ENCODE measurements around the gene HSD3B7. TPM values are rescaled to one million over a fixed set of nuclear protein-coding genes. Genes with fewer than 3 reads are reported as not detected.

The HSD3B7 gene
- total and polyA plus RNA-seq, 2 of the 8 experiments (the other 6 are each of a cell fraction or from before 2014, with no cell fraction given): 2.9 to 6.6 TPM

DNA sequence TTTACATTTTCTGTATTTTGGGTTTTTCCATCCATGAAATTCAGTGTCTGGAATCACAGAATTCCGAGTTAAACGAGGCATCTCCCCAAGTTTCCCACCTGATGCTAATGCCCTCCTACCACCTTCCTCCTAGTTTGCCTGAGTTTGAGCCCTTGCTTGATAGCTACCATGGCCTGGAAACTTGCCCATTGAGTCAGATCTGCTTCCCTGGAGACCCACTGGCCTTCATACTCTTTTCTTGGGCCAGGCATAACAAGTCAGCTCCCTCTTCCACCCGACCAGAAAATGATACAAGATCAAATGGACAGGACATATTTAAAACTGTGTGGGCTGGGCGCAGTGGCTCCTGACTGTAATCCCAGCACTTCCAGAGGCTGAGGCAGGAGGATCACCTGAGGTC lies 17.2 kb upstream of the HSD3B7 start:
- Histone ChIP-seq H3K4me1 (replicated peaks in 1 of 4; ENCODE audit: control insufficient read depth in 3 of 4, insufficient read depth in 4 of 4, low read length in 3 of 4) (no peaks in the 10 kb centered on the region), H2BK5ac (ENCODE audit: low read depth, low read length) (no peak overlapping the region)
- CTCF ChIA-PET (ENCODE audit: partially characterized antibody): interaction anchor here (1.0 to 2.9 kb wide), 4 partner anchors 9 to 75 kb away, joined by 4 to 17 read pairs (median 6); no protein-coding TSS in a partner anchor

More for the DNA sequence above, 17.2 kb upstream of the HSD3B7 start:
- H3K14ac ChIP-seq (ENCODE audit: insufficient read length): no peak overlapping the region
- H2BK120ac ChIP-seq (replicated peaks; ENCODE audit: low read depth, low read length): no peak overlapping the region
- no peak overlapping the region for H4K8ac ChIP-seq (ENCODE audit: extremely low read depth, insufficient read depth, low read length)
- no peak overlapping the region for H4K91ac ChIP-seq (replicated peaks; ENCODE audit: insufficient read length, low read length)
- no peaks in the 10 kb centered on the region for H3K27me3 ChIP-seq (replicated peaks in 1 of 4; ENCODE audit: control insufficient read depth in 3 of 4, extremely low read depth in 1 of 4, insufficient read depth in 3 of 4, low read length in 3 of 4)
- no peak overlapping the region for H4K5ac ChIP-seq (ENCODE audit: insufficient read length, low read depth, low read length)
- no peak overlapping the region for H2BK15ac ChIP-seq (ENCODE audit: low read length)
- H3K4me2 ChIP-seq (ENCODE audit: insufficient read depth in 1 of 2, low read depth in 2 of 2, low read length in 2 of 2): no peak overlapping the region
- no peak overlapping the region for H3K27ac ChIP-seq (ENCODE audit: low read depth, low read length)
- H3K4ac ChIP-seq (replicated peaks; ENCODE audit: insufficient read length, low read depth, low read length): no peak overlapping the region
- no peaks in the 10 kb centered on the region; a peak in 1 of 4 replicates for H3K9me3 ChIP-seq (ENCODE audit: insufficient read depth in 2 of 2, low read depth in 1 of 2, low read length in 1 of 2)
- no peak overlapping the region for H3K18ac ChIP-seq (ENCODE audit: extremely low read depth, low read length)
- POLR2A ChIA-PET (ENCODE audit: partially characterized antibody): interaction anchor here (1.1 to 6.4 kb wide), 6 partner anchors 8 to 91 kb away, joined by 3 to 45 read pairs (median 9); partner anchors contain the start of genes HSD3B7 and SETD1A
- no peaks in the 10 kb centered on the region for H3K23me2 ChIP-seq (ENCODE audit: low read depth, low read length)
- no peak overlapping the region for H3K56ac ChIP-seq (replicated peaks; ENCODE audit: insufficient read length, low read depth, low read length)
- no peak for FAIRE-seq
- H3K79me2 ChIP-seq (ENCODE audit: control insufficient read depth in 1 of 2, insufficient read depth in 2 of 2, low read length in 2 of 2): no peaks in the 10 kb centered on the region
- no peak overlapping the region for H3K4me3 ChIP-seq (ENCODE audit: extremely low read depth in 1 of 4, insufficient read depth in 2 of 4, low read depth in 3 of 4, low read length in 4 of 4)
- no peak for DNase-seq (ENCODE audit: low read depth in 1 of 2, low spot score in 2 of 2)
- H3K36me3 ChIP-seq (ENCODE audit: control insufficient read depth in 2 of 4, insufficient read depth in 4 of 4, low read length in 3 of 4): peaks cover 54 to 88% (median 63%) of the 10 kb centered on the region in 4 experiments
- H2BK12ac ChIP-seq (ENCODE audit: low read depth, low read length): no peak overlapping the region
- H3K79me1 ChIP-seq (ENCODE audit: low read depth, low read length): no peaks in the 10 kb centered on the region
- no peak overlapping the region for H2AK5ac ChIP-seq (ENCODE audit: low read depth, low read length)
- H2BK20ac ChIP-seq (ENCODE audit: low read length): no peak overlapping the region
- H3K9ac ChIP-seq (replicated peaks in 1 of 4; ENCODE audit: extremely low read depth in 1 of 4, low read depth in 3 of 4, low read length in 3 of 4): no peak overlapping the region
- no peak overlapping the region for H2AFZ ChIP-seq (ENCODE audit: low read length)
- 86% methylated on average over 4 of the region's 4 CpGs; no CpG with 5 or more reads in 1 of the 2 experiments for WGBS, 2 experiments (ENCODE audit: extremely low coverage in 1 of 2, insufficient coverage in 1 of 2, insufficient read length in 1 of 2, insufficient replicate concordance in 2 of 2, low coverage in 1 of 2, low lambda C conversion rate in 2 of 2, missing lambda C conversion rate in 1 of 2)
- H3K23ac ChIP-seq (ENCODE audit: insufficient read length): no peak overlapping the region
- peaks cover 0 to 13% of the 10 kb centered on the region in 2 experiments for H4K20me1 ChIP-seq (replicated peaks in 1 of 2; ENCODE audit: control insufficient read depth in 1 of 2, insufficient read depth in 2 of 2, low read length in 2 of 2)

Data from H1 (cell line).